HTERT RPE-1 (cell line): Measurements from ENCODE around the gene EFNA3.

Experiments used
- in situ Hi-C: fragments of 300-500 bp; cut with MboI; formaldehyde crosslinking; loops from 4 replicates; pipeline ENCODE4 v1.14.3; 2020; ENCODE audit warnings: low sequenced_read_pairs

Gene EFNA3

DNA sequence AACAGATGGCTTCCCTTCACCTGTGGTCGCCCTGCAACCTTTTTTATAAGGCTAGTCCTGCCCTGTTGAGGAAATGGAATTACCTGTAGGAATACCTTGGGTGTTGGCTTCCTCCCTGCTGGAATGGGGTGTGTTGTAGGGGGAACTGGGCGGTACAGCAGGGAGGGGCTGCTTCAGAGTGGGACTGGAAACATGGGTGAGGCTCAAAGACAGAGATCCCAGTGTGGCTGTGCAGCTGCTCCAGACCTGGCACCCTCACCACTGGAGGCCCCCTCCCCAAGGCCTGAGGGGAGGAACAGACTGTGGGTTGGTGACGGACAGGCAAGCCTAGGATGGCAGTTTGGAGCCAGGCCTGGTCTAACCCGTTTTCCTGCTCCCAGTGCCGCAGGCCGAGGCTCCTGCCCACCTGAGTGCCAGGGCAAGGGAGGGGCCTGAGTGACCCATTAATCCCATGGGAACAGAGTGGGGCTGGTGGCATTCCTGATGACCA, 4.5 kb downstream of the EFNA3 start:
- in situ Hi-C loops: no loop called here

DNA sequence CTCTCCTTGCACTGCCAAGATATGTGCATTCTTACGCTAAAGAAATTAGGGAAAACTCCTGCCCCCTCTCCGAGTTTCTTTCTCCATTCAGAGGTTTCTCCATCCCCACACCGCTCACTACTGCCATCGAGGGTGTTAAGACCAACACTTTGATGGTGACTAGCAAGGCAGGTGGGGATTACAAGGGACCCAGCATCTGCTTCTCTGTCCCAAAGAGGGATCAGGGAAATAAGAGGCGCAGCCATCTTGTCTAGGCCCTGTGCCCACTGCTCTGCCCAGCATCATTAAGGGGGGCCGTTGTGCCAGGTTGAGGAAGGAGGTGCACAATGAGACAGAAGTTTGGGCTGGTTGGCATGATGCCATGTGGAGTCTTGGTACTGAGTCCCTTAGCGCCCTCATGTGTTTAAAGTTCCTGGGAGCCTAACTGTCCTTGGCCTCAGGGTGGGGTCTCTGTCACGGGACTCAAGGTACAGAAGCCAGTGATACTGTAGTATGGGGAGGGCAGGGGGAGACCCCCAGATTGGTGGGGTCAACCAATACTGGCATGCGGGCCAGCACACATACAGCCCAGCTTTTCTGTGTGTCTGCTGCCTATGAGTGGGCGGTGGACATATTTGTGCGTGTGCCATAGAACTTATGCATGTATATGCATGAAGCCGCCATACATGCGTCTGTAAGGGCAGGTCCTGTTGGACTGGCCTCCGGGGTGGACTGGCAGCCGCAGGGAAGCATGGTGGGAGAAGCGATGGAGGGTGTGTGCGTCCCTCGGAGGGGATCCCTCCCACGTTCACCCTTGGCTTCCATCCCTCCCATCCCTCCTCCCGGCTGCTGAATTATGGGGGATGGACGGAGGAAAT, 5.5 kb downstream of the EFNA3 start:
- in situ Hi-C loops: no loop called here

DNA sequence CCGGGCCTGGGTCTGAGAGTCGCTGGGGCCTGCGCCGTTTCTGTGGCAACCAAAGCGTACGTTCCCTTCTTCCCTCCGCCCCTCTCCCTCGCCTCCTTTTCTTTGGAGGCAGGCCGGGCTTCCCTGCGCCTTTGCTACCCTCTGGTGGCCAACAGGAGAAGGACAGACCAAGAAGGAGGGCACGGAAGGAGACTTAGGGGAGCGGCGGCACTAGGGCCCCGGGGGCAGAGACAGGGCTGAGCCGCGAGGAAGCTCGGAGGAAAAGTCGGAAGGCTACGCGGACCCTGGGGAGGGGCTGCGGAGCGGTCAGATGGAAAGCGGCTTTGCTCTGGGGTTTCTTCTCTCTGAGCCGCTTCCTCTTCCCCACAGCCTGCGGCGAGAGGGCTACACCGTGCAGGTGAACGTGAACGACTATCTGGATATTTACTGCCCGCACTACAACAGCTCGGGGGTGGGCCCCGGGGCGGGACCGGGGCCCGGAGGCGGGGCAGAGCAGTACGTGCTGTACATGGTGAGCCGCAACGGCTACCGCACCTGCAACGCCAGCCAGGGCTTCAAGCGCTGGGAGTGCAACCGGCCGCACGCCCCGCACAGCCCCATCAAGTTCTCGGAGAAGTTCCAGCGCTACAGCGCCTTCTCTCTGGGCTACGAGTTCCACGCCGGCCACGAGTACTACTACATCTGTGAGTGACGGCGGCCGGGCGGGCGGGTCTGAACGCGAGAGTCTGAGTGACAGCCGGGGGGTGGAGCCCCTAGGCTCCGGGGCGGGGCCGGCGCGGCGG, 6.3 kb downstream of the EFNA3 start:
- in situ Hi-C loops: no loop called here

GRCh38 chr1:155085504-155086127, 7.0 kb downstream of the EFNA3 start:
- in situ Hi-C loops: no loop called here

DNA sequence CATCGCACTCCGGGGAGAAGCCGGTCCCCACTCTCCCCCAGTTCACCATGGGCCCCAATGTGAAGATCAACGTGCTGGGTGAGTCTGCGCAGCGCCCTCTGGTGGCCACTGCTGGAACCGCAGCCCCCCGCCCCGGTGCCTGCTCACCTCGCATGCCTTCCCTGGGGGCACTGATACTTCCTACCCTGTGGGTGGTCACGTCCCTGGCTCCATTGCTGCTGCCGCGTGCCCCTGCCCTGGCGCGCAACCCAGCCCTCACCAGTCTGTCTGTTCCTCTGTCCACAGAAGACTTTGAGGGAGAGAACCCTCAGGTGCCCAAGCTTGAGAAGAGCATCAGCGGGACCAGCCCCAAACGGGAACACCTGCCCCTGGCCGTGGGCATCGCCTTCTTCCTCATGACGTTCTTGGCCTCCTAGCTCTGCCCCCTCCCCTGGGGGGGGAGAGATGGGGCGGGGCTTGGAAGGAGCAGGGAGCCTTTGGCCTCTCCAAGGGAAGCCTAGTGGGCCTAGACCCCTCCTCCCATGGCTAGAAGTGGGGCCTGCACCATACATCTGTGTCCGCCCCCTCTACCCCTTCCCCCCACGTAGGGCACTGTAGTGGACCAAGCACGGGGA, 7.6 kb downstream of the EFNA3 start:
- in situ Hi-C loops: no loop called here

- in situ Hi-C loops: no loop called here
Observed at GRCh38 chr1:155086856-155087535, 8.4 kb downstream of the EFNA3 start.

GRCh38 chr1:155091071-155092051, 12.7 kb downstream of the EFNA3 start:
- in situ Hi-C loops: no loop called here

GRCh38 chr1:155092131-155092530, 13.5 kb downstream of the EFNA3 start:
- in situ Hi-C loops: no loop called here

GRCh38 chr1:155092641-155093040, 14.0 kb downstream of the EFNA3 start:
- in situ Hi-C loops: no loop called here

GRCh38 chr1:155093911-155094621, 15.4 kb downstream of the EFNA3 start:
- in situ Hi-C loops: no loop called here

DNA sequence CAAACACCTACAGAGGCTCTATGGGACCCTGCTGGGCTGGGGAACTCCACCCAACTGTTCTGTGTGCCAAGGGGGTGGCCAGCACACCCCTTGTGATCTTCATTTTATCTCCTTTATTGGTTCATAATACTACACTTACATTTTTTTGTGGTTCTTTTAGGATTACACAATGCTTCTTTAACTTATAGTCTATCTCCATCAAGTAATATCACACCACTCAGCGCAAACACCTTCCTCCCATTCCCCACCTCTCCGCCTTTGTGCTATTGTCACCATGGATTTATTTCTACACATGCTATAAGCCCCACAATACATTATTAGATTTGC, 15.9 kb downstream of the EFNA3 start:
- in situ Hi-C loops: no loop called here

DNA sequence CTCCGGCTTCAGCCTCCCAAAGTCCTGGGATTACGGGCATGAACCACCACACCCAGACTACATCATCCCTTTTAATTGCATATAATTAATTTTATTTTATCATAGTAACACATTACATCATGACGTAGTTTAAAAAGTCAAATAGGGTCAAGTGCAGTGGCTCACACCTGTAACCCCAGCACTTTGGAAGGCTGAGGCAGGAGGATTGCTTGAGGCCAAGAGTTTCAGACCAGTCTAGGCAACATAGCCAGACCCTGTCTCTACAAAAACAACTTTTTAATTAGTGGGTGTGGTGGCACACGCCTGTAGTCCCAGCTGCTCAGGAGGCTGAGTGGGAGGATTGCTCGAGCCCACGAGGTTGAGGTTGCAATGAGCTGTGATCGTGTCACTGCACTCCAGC, 20.7 kb downstream of the EFNA3 start:
- in situ Hi-C loops: no loop called here

DNA sequence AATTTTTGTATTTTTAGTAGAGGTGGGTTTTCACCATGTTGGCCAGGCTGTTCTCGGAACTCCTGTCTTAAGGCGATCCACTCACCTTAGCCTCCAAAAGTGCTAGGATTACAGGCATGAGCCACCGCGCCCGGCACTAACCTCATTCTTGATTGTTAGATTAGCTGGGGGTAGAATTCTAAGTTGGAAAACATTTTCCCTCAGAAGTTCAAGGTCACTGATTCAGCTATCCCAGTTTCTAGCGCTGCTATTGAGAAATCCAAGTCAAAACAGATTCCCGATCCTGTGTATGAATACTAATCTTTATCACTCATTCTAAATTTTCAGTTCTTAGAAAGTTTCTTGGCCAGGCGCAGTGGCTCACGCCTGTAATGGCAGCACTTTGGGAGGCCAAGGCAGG, 24.7 kb downstream of the EFNA3 start:
- in situ Hi-C loops: no loop called here

DNA sequence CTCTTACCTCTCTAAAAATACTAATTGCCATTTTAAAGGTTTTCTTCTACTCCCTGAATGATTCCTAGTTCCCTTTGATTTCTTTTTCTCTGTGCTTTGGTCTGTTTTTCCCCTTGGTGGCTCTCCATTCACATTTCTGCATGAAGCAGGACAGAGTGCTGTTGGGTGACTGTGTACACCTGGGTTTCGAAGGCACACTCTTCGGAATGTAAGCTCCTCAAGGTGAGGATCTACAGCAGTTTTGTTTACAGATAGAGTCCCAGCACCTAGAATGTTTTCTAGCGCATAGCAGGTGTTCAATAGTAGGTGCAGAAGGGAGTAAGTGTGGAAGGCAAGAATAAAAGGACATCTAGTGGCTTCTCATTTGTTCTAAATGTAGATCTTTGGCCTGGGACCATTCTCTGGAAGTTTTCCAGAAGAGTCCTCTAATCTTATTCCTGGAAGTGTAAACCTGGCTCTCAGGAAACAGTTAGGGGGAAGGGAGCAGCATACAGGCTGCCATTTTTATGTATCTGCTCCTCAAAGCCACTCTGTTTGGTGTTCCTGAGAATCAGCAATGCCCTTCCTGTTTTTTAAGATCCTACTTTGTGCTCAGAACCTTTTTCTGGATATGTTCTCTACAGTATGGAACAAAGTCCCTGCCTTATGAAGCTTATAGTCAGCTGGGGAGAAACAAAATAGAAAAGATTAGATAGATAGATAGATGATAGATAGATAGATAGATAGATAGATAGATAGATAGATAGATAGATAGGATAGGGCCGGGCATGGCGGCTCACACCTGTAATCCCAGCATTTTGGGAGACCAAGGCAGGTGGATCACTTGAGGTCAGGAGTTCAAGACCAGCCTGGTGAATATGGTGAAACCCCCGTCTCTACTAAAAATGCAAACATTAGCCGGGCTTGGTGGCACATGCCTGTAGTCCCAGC, 26.2 kb downstream of the EFNA3 start:
- in situ Hi-C loops: no loop called here

GRCh38 chr1:155105604-155106011, 27.0 kb downstream of the EFNA3 start:
- in situ Hi-C loops: no loop called here

DNA sequence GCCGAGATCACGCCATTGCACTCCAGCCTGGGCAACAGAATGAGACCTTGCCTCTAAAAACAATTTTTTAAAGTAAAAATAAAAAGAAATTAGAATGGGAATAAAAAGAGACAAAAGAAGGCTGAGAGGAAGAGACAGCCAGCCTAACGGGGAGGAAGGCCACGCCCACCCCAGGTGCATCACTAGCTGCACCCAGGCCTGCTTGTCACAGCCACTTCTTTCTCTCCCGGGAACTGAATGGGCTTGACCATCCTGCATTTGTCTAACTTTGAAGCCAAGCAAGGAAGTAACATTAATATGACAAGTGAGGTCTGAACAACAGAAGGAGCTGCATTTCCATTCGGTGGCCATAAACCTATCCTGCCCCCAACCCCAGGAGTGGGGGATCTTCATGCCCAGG, 28.2 kb downstream of the EFNA3 start:
- in situ Hi-C loops: no loop called here

DNA sequence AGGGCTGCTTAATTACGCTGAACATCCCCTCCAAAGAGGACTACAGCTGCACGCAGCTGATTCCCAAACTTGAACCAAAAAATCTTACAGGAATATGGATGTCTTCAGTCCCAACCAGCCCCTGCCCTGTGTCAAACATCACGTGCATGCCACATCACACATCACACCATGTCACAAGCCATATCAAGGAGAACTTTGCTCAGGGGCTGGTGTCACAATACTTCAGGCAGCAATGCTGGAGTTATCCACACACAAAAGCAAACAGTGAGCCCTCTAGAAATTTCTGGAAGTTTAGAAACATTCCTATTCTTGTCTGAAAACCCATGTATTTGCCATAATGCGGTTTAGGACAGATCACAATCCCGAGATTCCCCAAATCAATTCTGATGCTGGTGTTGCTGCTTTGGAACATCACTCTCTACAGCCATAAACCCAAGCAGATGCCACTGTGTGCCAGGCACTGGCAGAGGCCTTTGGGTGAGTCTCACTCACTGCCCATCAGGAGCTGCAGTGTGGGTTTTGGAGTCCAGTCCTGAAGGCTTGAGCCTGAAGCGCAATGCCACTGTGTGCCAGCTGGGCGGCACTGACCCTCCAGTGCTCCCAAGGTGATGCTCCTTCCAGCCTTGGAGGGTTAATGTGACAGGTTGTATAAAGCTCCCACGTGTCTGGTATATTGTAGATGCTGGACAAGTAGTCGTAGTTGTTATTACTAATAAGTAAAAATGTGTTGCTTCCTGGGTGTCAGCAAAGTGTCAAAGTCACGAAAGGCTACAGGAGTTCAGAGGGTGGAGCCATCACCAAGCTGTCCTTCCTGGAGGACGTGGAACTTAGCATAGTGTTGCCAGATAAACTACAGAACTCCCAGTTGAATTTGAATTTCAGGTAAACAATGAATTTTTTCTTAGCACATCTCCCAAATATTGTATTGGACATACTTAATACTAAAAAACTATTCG, 28.9 kb downstream of the EFNA3 start:
- in situ Hi-C loops: no loop called here
